Panc1 (cell line): ENCODE results near the gene TMEM200B. TPM values are rescaled to one million over a fixed set of nuclear protein-coding genes. Genes with fewer than 3 reads are reported as not detected.

ENCODE experiments used
- ATAC-seq: fragments of 200-7000 bp; cut with Tn5 transposase; 2 replicates; pipeline ENCODE4 v1.9.1; 2020; ENCODE audit warnings: mild to moderate bottlenecking, moderate library complexity
- BruUV-seq: library from RNA; stranded (reverse); fragments of 400-500 nt; replicated peaks from 2 replicates; lab custom pipeline; 2021; lab: Mats Ljungman, UMichigan
- CTCF ChIA-PET: fragments of 300-600 bp; sonication (Branson Sonifier 250); formaldehyde crosslinking; loops from one replicate; lab custom pipeline; 2022; ENCODE audit warnings: antibody characterized with exemption; lab: Charles Lee
- POLR2A ChIA-PET: fragments of 300-600 bp; sonication (Branson Sonifier 250); formaldehyde crosslinking; loops from one replicate; lab custom pipeline; 2022; ENCODE audit warnings: antibody characterized with exemption; lab: Charles Lee
- DNase-seq: peaks from one replicate; pipeline ENCODE4 v3.0.0-alpha.2; 2010; ENCODE audit warnings: low read depth, low spot score
- H3K27ac ChIP-seq: 2 replicates; pipeline ENCODE4 v1.5.1; 2011; ENCODE audit warnings: mild to moderate bottlenecking, low read length, inconsistent platforms
- H3K27me3 ChIP-seq: fragments of 200-500 bp; sonication (Bioruptor generic); 2 replicates; pipeline ENCODE4 v1.6.0; 2014; ENCODE audit warnings: low read length, inconsistent platforms; ENCODE audit not compliant: control insufficient read depth, insufficient read depth
- H3K36me3 ChIP-seq: fragments of 200-500 bp; sonication (Bioruptor generic); 2 replicates; pipeline ENCODE4 v1.5.1; 2014; ENCODE audit warnings: inconsistent platforms, mild to moderate bottlenecking, low read length, moderate library complexity; ENCODE audit not compliant: control insufficient read depth, insufficient read depth
- H3K4me1 ChIP-seq: 2 replicates; pipeline ENCODE4 v1.5.1; 2011; ENCODE audit warnings: inconsistent platforms, mild to moderate bottlenecking, low read length, moderate library complexity; ENCODE audit not compliant: control insufficient read depth, insufficient read depth
- H3K4me3 ChIP-seq, 2 experiments: 2 replicates each; pipeline ENCODE4 v1.5.1; 2011 to 2012; ENCODE audit warnings: low read depth in 2 of 2, low read length in 2 of 2, mild to moderate bottlenecking in 2 of 2, inconsistent platforms in 1 of 2, moderate library complexity in 1 of 2
- H3K9me3 ChIP-seq: fragments of 200-500 bp; sonication (Bioruptor generic); 2 replicates; pipeline ENCODE4 v1.5.1; 2014; ENCODE audit warnings: low read depth, mild to moderate bottlenecking, inconsistent platforms, low read length, moderate library complexity; ENCODE audit not compliant: control insufficient read depth, insufficient read depth
- POLR2AphosphoS5 ChIP-seq: IDR thresholded peaks from 2 replicates; pipeline ENCODE4 v1.6.1; 2012; ENCODE audit warnings: mild to moderate bottlenecking, low read depth, low read length, moderate library complexity
- REST ChIP-seq, 2 experiments: IDR thresholded peaks; 2 replicates each; pipeline ENCODE4 v1.6.1; 2011 to 2012; ENCODE audit warnings: low read depth in 2 of 2, control low read depth in 1 of 2, low read length in 1 of 2, mild to moderate bottlenecking in 1 of 2, moderate library complexity in 1 of 2; ENCODE audit not compliant: insufficient read depth in 1 of 2
- SIN3A ChIP-seq: IDR thresholded peaks from 2 replicates; pipeline ENCODE4 v1.6.1; 2012; ENCODE audit warnings: low read depth, mild to moderate bottlenecking, low read length, moderate library complexity, borderline replicate concordance; ENCODE audit not compliant: insufficient read depth
- TCF7L2 ChIP-seq: IDR thresholded peaks from 2 replicates; pipeline ENCODE4 v1.6.1; 2011; ENCODE audit warnings: mild to moderate bottlenecking, low read depth, low read length, inconsistent platforms
- in situ Hi-C: cut with HindIII; loops from 2 replicates; pipeline ENCODE4 v1.10.0; 2016; ENCODE audit warnings: low sequenced_read_pairs, low pct_unique_long_range_greater_than_20kb
- intact Hi-C: fragments of 100-400 bp; cut with micrococcal nuclease; formaldehyde crosslinking; loops from one replicate; pipeline ENCODE4 v1.10.0; 2022; ENCODE audit not compliant: unreplicated experiment
- total RNA-seq: library from RNA; stranded (reverse); gene quantifications from one replicate; pipeline ENCODE4 v1.2.1, GENCODE V29; 2021; ENCODE audit not compliant: unreplicated experiment
- TF ChIP-seq, protein P1 (sequence below): fragments of 450-650 bp; IDR thresholded peaks from 2 replicates; pipeline ENCODE4 v1.5.1; 2017; ENCODE audit warnings: mild to moderate bottlenecking

The TMEM200B gene
- total RNA-seq, 1 experiment from 2014 or later = 2.1 TPM

DNA sequence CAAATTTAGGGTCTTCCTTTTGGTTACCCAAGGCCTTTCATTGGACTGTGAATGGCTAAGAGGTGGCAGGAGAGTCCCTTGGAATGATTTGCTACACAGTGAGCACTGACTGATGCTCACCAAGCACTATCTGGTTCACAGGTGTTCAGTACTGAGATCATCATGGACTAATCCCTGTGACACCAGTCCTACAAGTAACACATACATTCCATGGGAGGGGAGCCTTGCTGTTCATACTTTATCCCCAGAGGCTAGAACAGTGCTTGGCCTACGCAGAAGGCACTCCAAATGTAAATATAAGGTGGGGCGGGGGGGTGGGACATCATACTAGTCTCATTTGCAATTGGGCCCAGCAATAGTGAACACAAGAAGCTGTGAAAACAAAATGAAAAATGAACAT is 20.5 kb upstream of the TMEM200B start:
- CTCF ChIA-PET = interaction anchor here (0.6 kb wide), 1 partner anchor 488 kb away, joined by 4 read pairs; no protein-coding TSS in a partner anchor
- Histone ChIP-seq H3K4me1 (no peaks in the 10 kb centered on the region), H3K27ac (no peak overlapping the region), H3K9me3 (no peaks in the 10 kb centered on the region), H3K36me3 (peaks cover 12% of the 10 kb centered on the region; the same call in 1 of the 2 replicates), H3K27me3 (no peaks in the 10 kb centered on the region), H3K4me3 (no peak overlapping the region)
- ATAC-seq (no peak), DNase-seq (no peak)
- in situ Hi-C loops (no loop called here), intact Hi-C loops (no loop called here)
- no TSS peak for BruUV-seq
- TF ChIP-seq TCF7L2 (no peak), SIN3A (no peak), REST (IDR thresholded peaks at IDR 0.05; ENCODE audit: insufficient read depth in 1 of 2, low read depth in 2 of 2, low read length in 1 of 2) (no peak), POLR2AphosphoS5 (no peak)
- TF ChIP-seq, protein P1, sequence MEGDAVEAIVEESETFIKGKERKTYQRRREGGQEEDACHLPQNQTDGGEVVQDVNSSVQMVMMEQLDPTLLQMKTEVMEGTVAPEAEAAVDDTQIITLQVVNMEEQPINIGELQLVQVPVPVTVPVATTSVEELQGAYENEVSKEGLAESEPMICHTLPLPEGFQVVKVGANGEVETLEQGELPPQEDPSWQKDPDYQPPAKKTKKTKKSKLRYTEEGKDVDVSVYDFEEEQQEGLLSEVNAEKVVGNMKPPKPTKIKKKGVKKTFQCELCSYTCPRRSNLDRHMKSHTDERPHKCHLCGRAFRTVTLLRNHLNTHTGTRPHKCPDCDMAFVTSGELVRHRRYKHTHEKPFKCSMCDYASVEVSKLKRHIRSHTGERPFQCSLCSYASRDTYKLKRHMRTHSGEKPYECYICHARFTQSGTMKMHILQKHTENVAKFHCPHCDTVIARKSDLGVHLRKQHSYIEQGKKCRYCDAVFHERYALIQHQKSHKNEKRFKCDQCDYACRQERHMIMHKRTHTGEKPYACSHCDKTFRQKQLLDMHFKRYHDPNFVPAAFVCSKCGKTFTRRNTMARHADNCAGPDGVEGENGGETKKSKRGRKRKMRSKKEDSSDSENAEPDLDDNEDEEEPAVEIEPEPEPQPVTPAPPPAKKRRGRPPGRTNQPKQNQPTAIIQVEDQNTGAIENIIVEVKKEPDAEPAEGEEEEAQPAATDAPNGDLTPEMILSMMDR = no peak
- POLR2A ChIA-PET = no interaction called here

DNA sequence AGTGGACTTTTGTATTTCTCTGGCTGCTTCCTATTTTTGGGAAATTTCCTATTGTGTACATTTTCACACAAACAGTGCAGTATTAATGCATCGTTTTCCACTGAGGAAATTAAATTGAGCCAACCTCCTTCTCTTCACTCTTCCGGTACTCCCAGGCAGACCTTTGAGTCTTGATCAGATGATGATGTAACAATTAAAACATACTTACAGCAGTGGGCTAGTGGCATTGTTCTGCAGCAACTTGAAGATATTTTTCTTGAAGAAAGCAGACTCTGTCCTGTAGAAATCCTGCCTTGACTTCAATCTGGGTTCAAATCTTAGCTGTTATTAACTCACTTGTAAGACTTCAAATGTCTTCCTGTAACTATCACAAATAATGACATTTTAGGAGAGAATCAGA is 19.0 kb upstream of the TMEM200B start:
- Histone ChIP-seq H3K4me3 (no peak overlapping the region), H3K9me3 (no peaks in the 10 kb centered on the region), H3K27ac (no peak overlapping the region), H3K36me3 (peaks cover 4% of the 10 kb centered on the region; the same call in 1 of the 2 replicates), H3K4me1 (no peaks in the 10 kb centered on the region), H3K27me3 (no peaks in the 10 kb centered on the region)
- POLR2A ChIA-PET = no interaction called here
- CTCF ChIA-PET = interaction anchor here (0.6 kb wide), 1 partner anchor 448 kb away, joined by 3 read pairs; no protein-coding TSS in a partner anchor
- intact Hi-C loops = no loop called here
- in situ Hi-C loops = no loop called here
- DNase-seq (no peak), ATAC-seq (no peak)
- no TSS peak for BruUV-seq
- TF ChIP-seq REST (IDR thresholded peaks at IDR 0.05; ENCODE audit: insufficient read depth in 1 of 2, low read depth in 2 of 2, low read length in 1 of 2) (no peak), POLR2AphosphoS5 (no peak), SIN3A (no peak), TCF7L2 (no peak)
- TF ChIP-seq, protein P1 = no peak
